BLaER1 treated with 17β-estradiol and CSF1 and Interleukin-3, amounts not matched to agents 10 nM and 100 nM (cell line): ENCODE measurements around the gene AP4S1.
"Not testable (repeated sequence)": the region's sequence is repeated elsewhere in the genome, so short reads cannot be mapped to it uniquely, and the experiment has no call there.

Experiments
- H3K27ac ChIP-seq, 11 experiments: shearing (Covaris generic); formaldehyde crosslinking; 2 replicates each; pipeline ENCODE4 v1.8.1; 2022
- H3K27me3 ChIP-seq, 11 experiments: shearing (Covaris generic); formaldehyde crosslinking; 2 replicates each; pipeline ENCODE4 v1.8.1; 2022
- H3K36me3 ChIP-seq, 11 experiments: shearing (Covaris generic); formaldehyde crosslinking; 2 replicates each; pipeline ENCODE4 v1.8.1; 2022
- H3K4me1 ChIP-seq, 10 experiments: shearing (Covaris generic); formaldehyde crosslinking; 2 replicates each; pipeline ENCODE4 v1.8.1; 2022
- H3K4me2 ChIP-seq, 11 experiments: shearing (Covaris generic); formaldehyde crosslinking; 2 replicates each; pipeline ENCODE4 v1.8.1; 2022
- H3K4me3 ChIP-seq, 10 experiments: shearing (Covaris generic); formaldehyde crosslinking; 2 replicates each; pipeline ENCODE4 v1.8.1; 2022
- H3K9ac ChIP-seq, 11 experiments: shearing (Covaris generic); formaldehyde crosslinking; 2 replicates each; pipeline ENCODE4 v1.8.1; 2022
- H3K9me3 ChIP-seq, 11 experiments: shearing (Covaris generic); formaldehyde crosslinking; replicated peaks in 1 of 11; 2 replicates each; pipeline ENCODE4 v1.8.1; 2022
- H4K20me1 ChIP-seq, 11 experiments: shearing (Covaris generic); formaldehyde crosslinking; 2 replicates each; pipeline ENCODE4 v1.8.1; 2022
- Cebpa-rat ChIP-seq, 11 experiments: shearing (Covaris generic); IDR thresholded peaks; 2 replicates each; pipeline ENCODE4 v1.8.1; 2022

AP4S1 gene

GRCh38 chr14:31025367-31026076 is at the start of gene AP4S1:
Gene AP4S1 (plus strand): TSS chr14:31025649. CDS start chr14:31066197, 40,548 bp downstream.
- H3K9ac ChIP-seq, result peak within 1 kb of the TSS; percentile 99 to 100 (median 99)
- peak within 1 kb of the TSS; percentile 81 to 97 (median 90) for H3K4me2 ChIP-seq
- H3K27ac ChIP-seq, result peak within 1 kb of the TSS; percentile 97 to 100 (median 99)
- 0 out of 22 replicates have a peak, but pooled peaks cover 0 to 5% (median 0%) of the 10 kb centered on the region in 11 experiments for H3K9me3 ChIP-seq
- no peaks in the 10 kb centered on the region for H3K27me3 ChIP-seq
- peaks cover 8 to 43% (median 35%) of the 10 kb centered on the region in 11 experiments; a peak in 18 of 22 replicates for H4K20me1 ChIP-seq
- TF ChIP-seq Cebpa-rat (IDR thresholded peaks at IDR 0.05), result no peak
- peaks cover 8 to 31% (median 29%) of the 10 kb centered on the region in 10 experiments for H3K4me1 ChIP-seq
- peaks cover 20 to 27% (median 24%) of the 10 kb centered on the region in 11 experiments for H3K36me3 ChIP-seq
- peak within 1 kb of the TSS; percentile 86 to 100 (median 99) for H3K4me3 ChIP-seq

- TF ChIP-seq Cebpa-rat (IDR thresholded peaks at IDR 0.05), result no peak
- H3K9me3 ChIP-seq, result peaks cover 0 to 29% (median 15%) of the 10 kb centered on the region in 11 experiments; a peak in 18 of 22 replicates
- peaks cover 0 to 15% (median 8%) of the 10 kb centered on the region in 11 experiments; a peak in 8 of 22 replicates for H3K36me3 ChIP-seq
- H3K4me3 ChIP-seq, result no peak overlapping the region
- no peak overlapping the region for H3K4me2 ChIP-seq
- H3K9ac ChIP-seq, result no peak overlapping the region
- no peak overlapping the region for H3K27ac ChIP-seq
- peaks cover 7 to 24% (median 7%) of the 10 kb centered on the region in 10 experiments for H3K4me1 ChIP-seq
- H4K20me1 ChIP-seq, result peaks cover 54 to 97% (median 87%) of the 10 kb centered on the region in 11 experiments
- no peaks in the 10 kb centered on the region for H3K27me3 ChIP-seq
Measured at GRCh38 chr14:30977752-30978151, 47.7 kb upstream of the AP4S1 start.

GRCh38 chr14:30980106-30980704 is 45.2 kb upstream of the AP4S1 start:
- H3K9me3 ChIP-seq, result peaks cover 0 to 15% (median 5%) of the 10 kb centered on the region in 11 experiments; a peak in 9 of 22 replicates
- peak overlapping the region in 2 of 11 experiments; percentile 3 to 9; a peak in 1 of 22 replicates for H3K27ac ChIP-seq
- H3K36me3 ChIP-seq, result peaks cover 0 to 12% (median 4%) of the 10 kb centered on the region in 11 experiments; a peak in 7 of 22 replicates
- not testable (repeated sequence) for H3K4me3 ChIP-seq, H3K27me3 ChIP-seq, H3K9ac ChIP-seq
- peaks cover 57 to 95% (median 88%) of the 10 kb centered on the region in 11 experiments for H4K20me1 ChIP-seq
- H3K4me2 ChIP-seq, result 0 out of 22 replicates have a peak overlapping the region, but pooled peaks of 2 of the 11 experiments have one; percentile 6 to 19
- H3K4me1 ChIP-seq, result peaks cover 12 to 25% (median 14%) of the 10 kb centered on the region in 10 experiments

DNA sequence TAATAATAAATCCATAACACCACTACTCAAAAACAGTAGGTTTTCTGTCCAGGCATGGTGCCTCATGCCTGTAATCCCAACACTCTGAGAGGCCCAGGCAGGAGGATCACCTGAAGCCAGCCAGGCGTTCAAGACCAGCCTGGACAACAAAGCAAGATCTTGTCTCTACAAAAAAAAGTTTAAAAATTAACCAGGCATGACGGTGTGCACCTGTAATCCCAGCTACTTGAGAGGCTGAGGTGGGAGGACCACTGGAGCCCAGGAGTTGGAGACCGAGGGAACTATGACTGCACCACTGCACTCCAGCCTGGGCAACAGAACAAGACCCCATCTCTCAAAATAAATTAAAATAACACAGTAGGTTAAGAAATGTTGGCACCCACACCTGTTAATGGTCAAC is 44.5 kb upstream of the AP4S1 start:
- no peak for TF ChIP-seq Cebpa-rat (IDR thresholded peaks at IDR 0.05)
- H4K20me1 ChIP-seq, result peaks cover 58 to 95% (median 88%) of the 10 kb centered on the region in 11 experiments
- no peak overlapping the region; a peak in 1 of 22 replicates for H3K4me2 ChIP-seq

DNA sequence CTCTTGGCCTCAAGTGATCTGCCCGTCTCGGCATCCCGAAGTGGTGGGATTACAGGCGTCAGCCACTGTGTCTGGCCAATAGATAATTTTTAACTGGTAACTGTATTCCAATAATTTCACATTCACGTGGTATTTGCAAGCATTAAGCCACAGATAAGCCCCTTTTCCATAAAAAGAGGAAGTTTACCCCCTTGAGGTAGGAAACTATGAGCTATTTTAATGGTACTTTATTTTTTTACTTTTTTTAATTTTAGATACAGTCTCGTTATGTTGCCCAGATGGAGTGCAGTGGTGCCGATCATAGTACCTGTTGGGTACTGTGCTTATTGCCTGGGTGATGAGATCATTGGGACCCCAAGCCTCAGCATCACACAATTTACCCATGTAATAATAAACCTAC is 42.9 kb upstream of the AP4S1 start:
- peaks cover 0 to 13% (median 0%) of the 10 kb centered on the region in 11 experiments; a peak in 7 of 22 replicates for H3K36me3 ChIP-seq
- H3K27ac ChIP-seq, result peak overlapping the region in 2 of 11 experiments; percentile 19 to 36; a peak in 4 of 22 replicates
- H3K9ac ChIP-seq, result no peak overlapping the region
- peaks cover 55 to 95% (median 87%) of the 10 kb centered on the region in 11 experiments for H4K20me1 ChIP-seq
- no peaks in the 10 kb centered on the region for H3K27me3 ChIP-seq
- no peaks in the 10 kb centered on the region for H3K9me3 ChIP-seq
- H3K4me1 ChIP-seq, result peaks cover 12 to 21% (median 14%) of the 10 kb centered on the region in 10 experiments
- no peak overlapping the region for H3K4me3 ChIP-seq
- no peak for TF ChIP-seq Cebpa-rat (IDR thresholded peaks at IDR 0.05)
- H3K4me2 ChIP-seq, result peak overlapping the region; percentile 23 to 68 (median 55); a peak in 21 of 22 replicates

More for the DNA sequence above, 44.5 kb upstream of the AP4S1 start:
- Histone ChIP-seq H3K27ac (0 out of 22 replicates have a peak overlapping the region, but pooled peaks of 1 of the 11 experiments have one; percentile 3), H3K9me3 (peaks cover 0 to 10% (median 0%) of the 10 kb centered on the region in 11 experiments; a peak in 3 of 22 replicates), H3K4me3 (no peak overlapping the region), H3K9ac (no peak overlapping the region), H3K36me3 (peaks cover 0 to 11% (median 5%) of the 10 kb centered on the region in 11 experiments; a peak in 9 of 22 replicates), H3K27me3 (no peaks in the 10 kb centered on the region), H3K4me1 (peaks cover 12 to 21% (median 14%) of the 10 kb centered on the region in 10 experiments)

- H3K4me1 ChIP-seq, result peaks cover 12 to 21% (median 14%) of the 10 kb centered on the region in 10 experiments
- no peak overlapping the region for H3K27ac ChIP-seq
- no peaks in the 10 kb centered on the region for H3K27me3 ChIP-seq
- H3K9me3 ChIP-seq, result no peaks in the 10 kb centered on the region
- no peak overlapping the region for H3K4me3 ChIP-seq
- peaks cover 0 to 13% (median 2%) of the 10 kb centered on the region in 11 experiments; a peak in 9 of 22 replicates for H3K36me3 ChIP-seq
- no peak overlapping the region for H3K4me2 ChIP-seq
- TF ChIP-seq Cebpa-rat (IDR thresholded peaks at IDR 0.05), result no peak
- H4K20me1 ChIP-seq, result peaks cover 52 to 95% (median 88%) of the 10 kb centered on the region in 11 experiments; a peak in 21 of 22 replicates
- H3K9ac ChIP-seq, result no peak overlapping the region
Measured at GRCh38 chr14:30983858-30984257, 41.6 kb upstream of the AP4S1 start.

DNA sequence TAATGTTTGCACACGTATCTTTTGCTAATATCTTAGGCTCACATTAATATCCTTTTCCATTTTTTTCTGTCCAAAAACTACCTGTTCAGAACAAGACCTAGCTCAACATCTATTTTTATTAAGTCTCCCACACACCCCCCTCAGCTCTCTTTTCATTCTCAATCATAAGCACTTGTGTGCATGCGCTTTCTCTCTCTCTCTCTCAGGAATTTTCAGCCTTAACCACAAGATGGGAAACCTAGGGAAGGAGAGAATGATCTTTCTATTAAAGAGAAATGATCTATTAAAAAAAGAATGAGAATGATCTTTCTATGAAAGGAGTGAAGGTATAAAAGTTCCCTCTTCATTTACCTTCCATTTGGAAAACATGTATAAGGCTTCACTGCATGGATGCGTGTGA is 39.7 kb upstream of the AP4S1 start:
- H4K20me1 ChIP-seq, result peaks cover 39 to 95% (median 83%) of the 10 kb centered on the region in 11 experiments; a peak in 20 of 22 replicates
- H3K27me3 ChIP-seq, result no peaks in the 10 kb centered on the region
- H3K9ac ChIP-seq, result no peak overlapping the region

DNA sequence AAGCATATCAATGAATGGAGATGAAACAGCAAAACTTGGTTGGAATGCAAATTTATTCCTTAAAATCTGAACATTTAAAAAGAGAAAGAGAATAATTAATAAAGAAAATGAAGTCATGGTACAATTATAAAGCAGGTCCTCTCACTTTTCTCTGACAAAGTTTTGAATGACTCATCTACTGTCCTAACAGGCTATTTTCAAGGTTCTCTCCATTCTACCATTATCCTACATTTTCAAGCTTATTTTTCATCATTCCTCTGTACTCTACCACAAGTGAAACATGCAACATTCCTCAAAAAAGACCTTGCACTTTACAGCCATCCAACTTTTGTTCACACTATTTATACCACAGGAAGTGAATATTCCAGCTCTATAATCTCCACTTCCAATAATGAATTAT is 36.9 kb upstream of the AP4S1 start:
- Histone ChIP-seq H3K27ac (no peak overlapping the region), H3K4me3 (no peak overlapping the region), H3K9ac (no peak overlapping the region), H3K36me3 (peaks cover 0 to 19% (median 5%) of the 10 kb centered on the region in 11 experiments; a peak in 11 of 22 replicates), H3K4me1 (peaks cover 23 to 42% (median 29%) of the 10 kb centered on the region in 10 experiments), H3K4me2 (no peak overlapping the region), H3K27me3 (no peaks in the 10 kb centered on the region), H4K20me1 (peaks cover 35 to 94% (median 85%) of the 10 kb centered on the region in 11 experiments), H3K9me3 (no peaks in the 10 kb centered on the region)
- TF ChIP-seq Cebpa-rat (IDR thresholded peaks at IDR 0.05), result no peak

More for the DNA sequence above, 39.7 kb upstream of the AP4S1 start:
- no peak overlapping the region for H3K4me3 ChIP-seq
- no peak overlapping the region for H3K27ac ChIP-seq
- no peaks in the 10 kb centered on the region for H3K9me3 ChIP-seq
- no peak overlapping the region for H3K4me2 ChIP-seq
- peaks cover 0 to 19% (median 4%) of the 10 kb centered on the region in 11 experiments; a peak in 9 of 22 replicates for H3K36me3 ChIP-seq
- H3K4me1 ChIP-seq, result peaks cover 18 to 33% (median 22%) of the 10 kb centered on the region in 10 experiments
- no peak for TF ChIP-seq Cebpa-rat (IDR thresholded peaks at IDR 0.05)
